Calu3 (cell line): ENCODE results near the gene VANGL1. TPM values are rescaled to one million over a fixed set of nuclear protein-coding genes. Genes with fewer than 3 reads are reported as not detected.

ENCODE experiments used
- BruUV-seq: library from RNA; stranded (reverse); fragments of 400-500 nt; replicated peaks from 2 replicates; lab custom pipeline; 2021; lab: Mats Ljungman, UMichigan
- CTCF ChIA-PET: fragments of 300-600 bp; sonication (Branson Sonifier 250); formaldehyde crosslinking; loops from one replicate; lab custom pipeline; 2022; ENCODE audit warnings: antibody characterized with exemption; lab: Charles Lee
- DNase-seq: peaks from one replicate; pipeline ENCODE4 v3.0.0; 2022
- H3K27ac Mint-ChIP-seq: one replicate; pipeline ENCODE4 v1.8.0; 2022; ENCODE audit warnings: mixed read lengths; ENCODE audit not compliant: unreplicated experiment
- H3K27me3 Mint-ChIP-seq: one replicate; pipeline ENCODE4 v1.8.0; 2022; ENCODE audit warnings: mixed read lengths; ENCODE audit not compliant: unreplicated experiment
- H3K36me3 Mint-ChIP-seq: one replicate; pipeline ENCODE4 v1.8.0; 2022; ENCODE audit warnings: mild to moderate bottlenecking, moderate library complexity, mixed read lengths; ENCODE audit not compliant: insufficient read depth, unreplicated experiment
- H3K4me1 Mint-ChIP-seq: one replicate; pipeline ENCODE4 v1.8.0; 2022; ENCODE audit warnings: mild to moderate bottlenecking, low read depth, mixed read lengths; ENCODE audit not compliant: unreplicated experiment
- H3K4me3 Mint-ChIP-seq: one replicate; pipeline ENCODE4 v1.8.0; 2022; ENCODE audit warnings: mild to moderate bottlenecking, low read depth, moderate library complexity, mixed read lengths; ENCODE audit not compliant: unreplicated experiment
- H3K9me3 Mint-ChIP-seq: one replicate; pipeline ENCODE4 v1.8.0; 2022; ENCODE audit warnings: low read depth, mixed read lengths; ENCODE audit not compliant: unreplicated experiment
- intact Hi-C: fragments of 100-400 bp; cut with micrococcal nuclease; formaldehyde crosslinking; loops from one replicate; pipeline ENCODE4 v1.10.0; 2022; ENCODE audit not compliant: unreplicated experiment
- total RNA-seq: library from RNA; stranded (reverse); gene quantifications from 2 replicates; pipeline ENCODE4 v1.2.3, GENCODE V29; 2022
- TF ChIP-seq, protein P1 (sequence below): fragments of 200-600 bp; IDR thresholded peaks from one replicate; pipeline ENCODE4 v1.8.0; 2022; ENCODE audit warnings: antibody characterized with exemption; ENCODE audit not compliant: unreplicated experiment

The VANGL1 gene
- total RNA-seq, 1 experiment from 2014 or later = 22.4 TPM

DNA sequence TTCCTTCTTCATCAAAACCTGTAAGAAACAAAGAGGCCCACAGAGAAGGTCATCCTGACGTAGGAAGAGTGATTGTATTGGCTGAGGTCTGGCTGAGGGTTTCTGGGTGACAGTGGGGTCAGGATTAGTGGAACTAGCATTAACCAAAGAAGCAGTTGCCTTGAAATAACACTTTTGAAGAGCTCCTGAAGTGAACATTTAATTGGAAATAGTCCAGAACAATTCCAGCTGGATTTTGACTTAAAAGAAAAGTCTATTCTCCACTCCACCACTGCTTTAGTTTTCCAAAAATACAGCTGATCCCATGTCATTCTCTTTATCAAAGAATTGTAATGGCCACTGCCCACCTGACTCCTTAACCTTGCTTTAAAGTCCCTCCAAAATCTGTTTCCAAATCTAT is 99.0 kb downstream of the VANGL1 start:
- no peak overlapping the region for H3K27ac Mint-ChIP-seq
- no peaks in the 10 kb centered on the region for H3K36me3 Mint-ChIP-seq
- TF ChIP-seq, protein P1, sequence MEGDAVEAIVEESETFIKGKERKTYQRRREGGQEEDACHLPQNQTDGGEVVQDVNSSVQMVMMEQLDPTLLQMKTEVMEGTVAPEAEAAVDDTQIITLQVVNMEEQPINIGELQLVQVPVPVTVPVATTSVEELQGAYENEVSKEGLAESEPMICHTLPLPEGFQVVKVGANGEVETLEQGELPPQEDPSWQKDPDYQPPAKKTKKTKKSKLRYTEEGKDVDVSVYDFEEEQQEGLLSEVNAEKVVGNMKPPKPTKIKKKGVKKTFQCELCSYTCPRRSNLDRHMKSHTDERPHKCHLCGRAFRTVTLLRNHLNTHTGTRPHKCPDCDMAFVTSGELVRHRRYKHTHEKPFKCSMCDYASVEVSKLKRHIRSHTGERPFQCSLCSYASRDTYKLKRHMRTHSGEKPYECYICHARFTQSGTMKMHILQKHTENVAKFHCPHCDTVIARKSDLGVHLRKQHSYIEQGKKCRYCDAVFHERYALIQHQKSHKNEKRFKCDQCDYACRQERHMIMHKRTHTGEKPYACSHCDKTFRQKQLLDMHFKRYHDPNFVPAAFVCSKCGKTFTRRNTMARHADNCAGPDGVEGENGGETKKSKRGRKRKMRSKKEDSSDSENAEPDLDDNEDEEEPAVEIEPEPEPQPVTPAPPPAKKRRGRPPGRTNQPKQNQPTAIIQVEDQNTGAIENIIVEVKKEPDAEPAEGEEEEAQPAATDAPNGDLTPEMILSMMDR = no peak
- no peaks in the 10 kb centered on the region for H3K9me3 Mint-ChIP-seq
- intact Hi-C loops = no loop called here
- CTCF ChIA-PET = no interaction called here
- H3K27me3 Mint-ChIP-seq = no peaks in the 10 kb centered on the region
- DNase-seq = no peak
- no peak overlapping the region for H3K4me3 Mint-ChIP-seq
- no TSS peak for BruUV-seq
- peaks cover under 1% of the 10 kb centered on the region for H3K4me1 Mint-ChIP-seq

DNA sequence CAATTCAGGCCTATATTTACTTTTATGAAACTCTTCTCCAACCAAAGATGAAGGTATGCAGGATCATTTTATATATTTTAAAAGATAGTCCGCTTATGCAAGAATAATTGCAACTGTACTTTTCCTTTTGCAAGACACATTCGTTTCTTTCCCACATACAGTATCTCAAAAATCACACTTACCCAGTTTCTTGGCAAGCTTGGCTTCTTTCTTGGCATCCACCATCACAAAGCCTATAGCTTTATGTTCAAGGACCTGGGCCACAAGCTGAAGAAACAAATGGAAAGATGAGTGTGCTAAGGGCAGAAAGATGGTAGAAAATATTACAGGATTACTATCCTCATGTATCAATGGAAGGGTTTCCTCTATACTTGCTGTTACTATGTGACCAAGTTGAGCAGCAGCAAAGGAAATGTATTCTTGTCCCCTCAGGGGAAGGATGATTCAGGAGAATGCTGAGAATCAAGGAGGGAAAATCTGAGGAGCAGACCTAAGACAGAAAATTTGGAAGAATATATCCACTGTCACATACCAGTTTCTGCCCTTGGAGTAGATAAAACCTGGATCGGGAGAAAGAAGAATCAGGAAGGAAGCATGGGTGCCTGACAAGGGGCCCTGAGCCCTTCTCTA is 103.0 kb downstream of the VANGL1 start:
- Mint-ChIP-seq H3K9me3 (no peaks in the 10 kb centered on the region), H3K4me1 (peaks cover 28% of the 10 kb centered on the region), H3K27me3 (no peaks in the 10 kb centered on the region), H3K36me3 (no peaks in the 10 kb centered on the region), H3K27ac (no peak overlapping the region), H3K4me3 (no peak overlapping the region)
- CTCF ChIA-PET = no interaction called here
- no TSS peak for BruUV-seq
- TF ChIP-seq, protein P1 = no peak
- intact Hi-C loops = no loop called here
- DNase-seq = no peak

DNA sequence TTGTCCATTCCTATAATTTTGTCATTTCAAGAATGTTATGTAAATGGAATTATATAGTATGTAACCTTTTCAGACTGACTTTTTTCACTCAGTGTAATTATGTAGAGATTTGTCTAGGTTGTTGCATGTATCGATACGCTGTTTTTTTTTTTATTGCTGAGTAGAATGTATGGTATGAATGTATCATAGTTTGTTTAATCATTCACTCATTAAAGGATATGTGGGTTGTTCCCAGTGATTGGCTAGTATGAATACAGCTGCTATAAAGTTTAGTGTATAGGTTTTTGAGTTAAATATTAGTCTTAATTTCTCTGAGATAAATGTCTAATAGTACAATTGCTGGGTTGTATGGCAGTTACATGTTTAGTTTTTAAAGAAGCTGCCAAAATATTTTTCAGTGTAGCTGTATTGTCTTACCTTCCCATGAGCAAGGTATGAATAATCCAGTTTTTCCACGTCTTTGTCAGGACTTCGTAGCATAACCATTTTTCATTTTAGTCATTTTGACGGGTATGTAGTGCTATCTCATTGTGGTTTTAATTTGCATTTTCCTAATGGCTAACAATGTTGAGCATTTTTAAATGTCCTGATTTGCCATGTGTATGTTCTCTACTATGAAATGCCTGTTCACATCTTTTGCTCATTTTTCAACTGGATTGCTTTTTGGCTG is 104.4 kb downstream of the VANGL1 start:
- H3K36me3 Mint-ChIP-seq = no peaks in the 10 kb centered on the region
- intact Hi-C loops = no loop called here
- CTCF ChIA-PET = no interaction called here
- H3K27me3 Mint-ChIP-seq = no peaks in the 10 kb centered on the region
- DNase-seq = no peak
- no peaks in the 10 kb centered on the region for H3K9me3 Mint-ChIP-seq
- H3K4me1 Mint-ChIP-seq = peaks cover 28% of the 10 kb centered on the region
- H3K4me3 Mint-ChIP-seq = no peak overlapping the region
- no peak overlapping the region for H3K27ac Mint-ChIP-seq
- TF ChIP-seq, protein P1 = no peak
- BruUV-seq = no TSS peak

Other genes starting within 250 kb of the VANGL1 start
- gene CASQ2, start 126.7 kb downstream of the VANGL1 start, total RNA-seq = not detected in 2 replicates
- gene NHLH2, start 199.2 kb downstream of the VANGL1 start, total RNA-seq = not detected in 2 replicates